GM10847 (cell line): ENCODE measurements around the gene SLC9A2.

Experiments
- POLR2A ChIP-seq: IDR thresholded peaks from 2 replicates; pipeline ENCODE4 v1.6.1; 2011; ENCODE audit not compliant: insufficient read length; ENCODE audit errors: extremely low read depth

Gene SLC9A2

GRCh38 chr2:102619414-102620319 is at the start of gene SLC9A2:
Gene SLC9A2, plus strand, starts transcription at chr2:102619553. Its CDS starts 296 bp downstream, at chr2:102619849.
- TF ChIP-seq POLR2A, result no peak

GRCh38 chr2:102575888-102576287 is 43.5 kb upstream of the SLC9A2 start:
- no peak for TF ChIP-seq POLR2A

- no peak for TF ChIP-seq POLR2A
Measured at GRCh38 chr2:102578376-102578775, 41.0 kb upstream of the SLC9A2 start.

- TF ChIP-seq POLR2A, result no peak
Measured at GRCh38 chr2:102581911-102582310, 37.4 kb upstream of the SLC9A2 start.

- TF ChIP-seq POLR2A, result no peak
Measured at GRCh38 chr2:102582845-102583244, 36.5 kb upstream of the SLC9A2 start.

GRCh38 chr2:102585847-102586404 is 33.4 kb upstream of the SLC9A2 start:
- no peak for TF ChIP-seq POLR2A

- no peak for TF ChIP-seq POLR2A
Measured at GRCh38 chr2:102588213-102588939, 31.0 kb upstream of the SLC9A2 start.

- no peak for TF ChIP-seq POLR2A
Measured at GRCh38 chr2:102589444-102589843, 29.9 kb upstream of the SLC9A2 start.

- TF ChIP-seq POLR2A, result no peak
Measured at GRCh38 chr2:102591491-102592045, 27.8 kb upstream of the SLC9A2 start.

GRCh38 chr2:102592601-102593000 is 26.8 kb upstream of the SLC9A2 start:
- TF ChIP-seq POLR2A, result no peak

- TF ChIP-seq POLR2A, result no peak
Measured at GRCh38 chr2:102593516-102593915, 25.8 kb upstream of the SLC9A2 start.

- TF ChIP-seq POLR2A, result no peak
Measured at GRCh38 chr2:102594445-102595016, 24.8 kb upstream of the SLC9A2 start.

GRCh38 chr2:102597788-102598187 is 21.6 kb upstream of the SLC9A2 start:
- no peak for TF ChIP-seq POLR2A

GRCh38 chr2:102599486-102599885 is 19.9 kb upstream of the SLC9A2 start:
- TF ChIP-seq POLR2A, result no peak

GRCh38 chr2:102601730-102602129 is 17.6 kb upstream of the SLC9A2 start:
- no peak for TF ChIP-seq POLR2A
